H1 (cell line): Measurements from ENCODE around the gene POU3F2. TPM values are rescaled to one million over a fixed set of nuclear protein-coding genes. Genes with fewer than 3 reads are reported as not detected.

Experiments used
- CTCF ChIA-PET: fragments of 300-600 bp; sonication (Branson Sonifier 250); formaldehyde crosslinking; loops from one replicate; lab custom pipeline; 2021; ENCODE audit not compliant: partially characterized antibody; lab: Charles Lee
- POLR2A ChIA-PET: fragments of 300-600 bp; sonication (Branson Sonifier 250); formaldehyde crosslinking; loops from one replicate; lab custom pipeline; 2021; ENCODE audit warnings: inconsistent platforms; ENCODE audit not compliant: partially characterized antibody; lab: Charles Lee
- DNase-seq, 2 experiments: peaks; one replicate each; pipeline versions ENCODE4 v3.0.0 to v3.0.0-alpha.2; 2010 to 2022; ENCODE audit warnings: low spot score in 2 of 2, low read depth in 1 of 2, mixed read lengths in 1 of 2
- FAIRE-seq: peaks from 2 replicates; lab custom pipeline; 2011; peaks lifted over from hg19 to GRCh38; lab: Jason Lieb, UNC
- H2AFZ ChIP-seq: 2 replicates; pipeline ENCODE4 v1.8.1; 2012; ENCODE audit warnings: low read length, inconsistent platforms
- H2AK5ac ChIP-seq: 2 replicates; pipeline ENCODE4 v1.6.1; 2013; ENCODE audit warnings: low read depth, low read length
- H2BK120ac ChIP-seq: replicated peaks from 2 replicates; pipeline ENCODE3; 2013; ENCODE audit warnings: low read depth, low read length, inconsistent platforms
- H2BK12ac ChIP-seq: 2 replicates; pipeline ENCODE4 v1.6.1; 2013; ENCODE audit warnings: low read depth, low read length
- H2BK15ac ChIP-seq: 2 replicates; pipeline ENCODE4 v1.6.1; 2013; ENCODE audit warnings: low read length
- H2BK20ac ChIP-seq: 2 replicates; pipeline ENCODE4 v1.6.1; 2013; ENCODE audit warnings: low read length
- H2BK5ac ChIP-seq: 2 replicates; pipeline ENCODE4 v1.6.1; 2013; ENCODE audit warnings: low read depth, low read length
- H3K14ac ChIP-seq: 2 replicates; pipeline ENCODE4 v1.6.1; 2013; ENCODE audit warnings: inconsistent platforms; ENCODE audit not compliant: insufficient read length
- H3K18ac ChIP-seq: 2 replicates; pipeline ENCODE4 v1.6.1; 2013; ENCODE audit warnings: low read length; ENCODE audit errors: extremely low read depth
- H3K23ac ChIP-seq: 2 replicates; pipeline ENCODE4 v1.6.1; 2013; ENCODE audit warnings: inconsistent platforms; ENCODE audit not compliant: insufficient read length
- H3K23me2 ChIP-seq: 2 replicates; pipeline ENCODE4 v1.6.1; 2013; ENCODE audit warnings: low read depth, low read length
- H3K27ac ChIP-seq: 2 replicates; pipeline ENCODE4 v1.6.1; 2011; ENCODE audit warnings: low read depth, low read length, inconsistent platforms
- H3K27me3 ChIP-seq, 4 experiments: replicated peaks in 1 of 4; 1 replicate in 1 of 4; 2 replicates in 3 of 4; pipeline versions ENCODE4 v1.6.1 to v1.8.1; 2011 to 2013; ENCODE audit warnings: low read length in 3 of 4, mild to moderate bottlenecking in 3 of 4, inconsistent platforms in 2 of 4, mixed read lengths in 2 of 4, moderate library complexity in 1 of 4; ENCODE audit not compliant: control insufficient read depth in 3 of 4, insufficient read depth in 3 of 4; ENCODE audit errors: extremely low read depth in 1 of 4
- H3K36me3 ChIP-seq, 4 experiments: 2 replicates each; pipeline versions ENCODE4 v1.6.1 to v1.8.1; 2011 to 2013; ENCODE audit warnings: mild to moderate bottlenecking in 4 of 4, low read length in 3 of 4, moderate library complexity in 2 of 4, control low read depth in 1 of 4, inconsistent platforms in 1 of 4; ENCODE audit not compliant: insufficient read depth in 4 of 4, control insufficient read depth in 2 of 4
- H3K4ac ChIP-seq: replicated peaks from 2 replicates; pipeline ENCODE3; 2013; ENCODE audit warnings: low read length, low read depth, mixed read lengths, inconsistent platforms; ENCODE audit not compliant: insufficient read length
- H3K4me1 ChIP-seq, 4 experiments: replicated peaks in 1 of 4; 1 replicate in 1 of 4; 2 replicates in 3 of 4; pipeline versions ENCODE4 v1.6.1 to v1.8.1; 2011 to 2013; ENCODE audit warnings: low read length in 3 of 4, inconsistent platforms in 2 of 4, mixed read lengths in 1 of 4; ENCODE audit not compliant: insufficient read depth in 4 of 4, control insufficient read depth in 3 of 4
- H3K4me2 ChIP-seq, 2 experiments: 2 replicates each; pipeline versions ENCODE4 v1.6.1 to v1.8.1; 2011 to 2013; ENCODE audit warnings: low read depth in 2 of 2, low read length in 2 of 2, control low read depth in 1 of 2, inconsistent platforms in 1 of 2, mild to moderate bottlenecking in 1 of 2; ENCODE audit not compliant: insufficient read depth in 1 of 2
- H3K4me3 ChIP-seq, 4 experiments: fragments of 200-600, 300-600 bp in 1 of 4; sonication (generic), shearing (Covaris generic), sonication (Bioruptor Twin) in 1 of 4; 2 replicates each; pipeline versions ENCODE4 v1.5.1 to v1.8.1; 2011 to 2016; ENCODE audit warnings: low read length in 4 of 4, low read depth in 3 of 4, control low read depth in 2 of 4, inconsistent platforms in 2 of 4, mild to moderate bottlenecking in 2 of 4, mixed read lengths in 1 of 4, moderate library complexity in 1 of 4; ENCODE audit not compliant: insufficient read depth in 2 of 4; ENCODE audit errors: extremely low read depth in 1 of 4
- H3K56ac ChIP-seq: replicated peaks from 2 replicates; pipeline ENCODE3; 2013; ENCODE audit warnings: low read depth, mild to moderate bottlenecking, mixed read lengths, low read length, inconsistent platforms; ENCODE audit not compliant: insufficient read length
- H3K79me1 ChIP-seq: 2 replicates; pipeline ENCODE4 v1.6.1; 2013; ENCODE audit warnings: low read depth, low read length, control low read depth
- H3K79me2 ChIP-seq, 2 experiments: 2 replicates each; pipeline versions ENCODE4 v1.6.1 to v1.8.1; 2012 to 2013; ENCODE audit warnings: low read length in 2 of 2, mild to moderate bottlenecking in 2 of 2, inconsistent platforms in 1 of 2; ENCODE audit not compliant: insufficient read depth in 2 of 2, control insufficient read depth in 1 of 2
- H3K9ac ChIP-seq, 4 experiments: replicated peaks in 1 of 4; 1 replicate in 1 of 4; 2 replicates in 3 of 4; pipeline versions ENCODE4 v1.6.1 to v1.8.1; 2011 to 2013; ENCODE audit warnings: low read depth in 3 of 4, low read length in 3 of 4, control low read depth in 2 of 4, mild to moderate bottlenecking in 2 of 4, moderate library complexity in 2 of 4, inconsistent platforms in 1 of 4; ENCODE audit errors: extremely low read depth in 1 of 4
- H3K9me3 ChIP-seq, 2 experiments: 2 replicates each; pipeline versions ENCODE4 v1.6.1 to v1.8.1; 2012 to 2013; ENCODE audit warnings: mild to moderate bottlenecking in 2 of 2, moderate library complexity in 2 of 2, control low read depth in 1 of 2, inconsistent platforms in 1 of 2, low read depth in 1 of 2, low read length in 1 of 2, mixed read lengths in 1 of 2; ENCODE audit not compliant: insufficient read depth in 2 of 2
- H4K20me1 ChIP-seq, 2 experiments: replicated peaks in 1 of 2; 2 replicates each; pipeline versions ENCODE3 to v1.8.1; 2011 to 2013; ENCODE audit warnings: inconsistent platforms in 2 of 2, low read length in 2 of 2, mild to moderate bottlenecking in 1 of 2; ENCODE audit not compliant: insufficient read depth in 2 of 2, control insufficient read depth in 1 of 2
- H4K5ac ChIP-seq: 2 replicates; pipeline ENCODE4 v1.6.1; 2013; ENCODE audit warnings: low read length, low read depth, mixed read lengths, inconsistent platforms; ENCODE audit not compliant: insufficient read length
- H4K8ac ChIP-seq: 2 replicates; pipeline ENCODE4 v1.8.0; 2013; ENCODE audit warnings: mild to moderate bottlenecking, moderate library complexity, low read length, inconsistent platforms; ENCODE audit not compliant: insufficient read depth; ENCODE audit errors: extremely low read depth
- H4K91ac ChIP-seq: replicated peaks from 2 replicates; pipeline ENCODE3; 2013; ENCODE audit warnings: low read length, mixed read lengths, inconsistent platforms; ENCODE audit not compliant: insufficient read length
- EZH2 ChIP-seq: fragments of 200-600 bp; sonication (generic); IDR thresholded peaks from 2 replicates; pipeline ENCODE4 v1.7.1; 2012; ENCODE audit warnings: low read depth, mild to moderate bottlenecking, moderate library complexity, low read length, inconsistent platforms; ENCODE audit not compliant: severe bottlenecking
- SIRT6 ChIP-seq: IDR thresholded peaks from one replicate; pipeline ENCODE4 v1.7.1; 2012; ENCODE audit warnings: low read length, inconsistent platforms
- SUZ12 ChIP-seq: fragments of 200-600 bp; sonication (generic); IDR thresholded peaks from 2 replicates; pipeline ENCODE4 v1.6.1; 2012; ENCODE audit warnings: mild to moderate bottlenecking, inconsistent platforms, low read length, moderate library complexity, mixed read lengths
- WGBS, 2 experiments: shearing (Covaris generic) in 1 of 2; methylation state at CpG; one replicate each; pipeline versions ENCODE4 v1.1.6 to v1.1.7; 2013 to 2015; ENCODE audit warnings: low lambda C conversion rate in 2 of 2, mixed read lengths in 2 of 2, inconsistent platforms in 1 of 2, low coverage in 1 of 2, missing lambda C conversion rate in 1 of 2; ENCODE audit not compliant: insufficient replicate concordance in 2 of 2, insufficient coverage in 1 of 2, insufficient read length in 1 of 2; ENCODE audit errors: extremely low coverage in 1 of 2, missing lambda C conversion rate in 1 of 2; 5-methylcytosine and 5-hydroxymethylcytosine counted together
- polyA plus RNA-seq, 7 experiments: library from polyadenylated mRNA; depleted of rRNA in 3 of 7; stranded (reverse) in 5 of 7; unstranded in 2 of 7; fragments of >200 nt in 5 of 7; fragments of 200-250 nt in 2 of 7; gene quantifications; 1 replicate in 5 of 7; 2 replicates in 1 of 7; 4 replicates in 1 of 7; pipeline versions ENCODE4 v1.2.1 to v1.2.3, GENCODE V29; 2011 to 2013; ENCODE audit warnings: missing spikeins in 2 of 7, mixed read lengths in 2 of 7
- total RNA-seq: library from RNA; stranded (reverse); fragmentation: NEBNext Ultra II Directional; extraction: Animal tissue kit (Norgen Biotek cat#: 25700); gene quantifications from 2 replicates; pipeline ENCODE4 v1.2.1, GENCODE V29; 2021

The POU3F2 gene
- total and polyA plus RNA-seq, 2 of the 8 experiments (the other 6 are each of a cell fraction or from before 2014, with no cell fraction given) = 0.09 to 0.35 TPM

DNA sequence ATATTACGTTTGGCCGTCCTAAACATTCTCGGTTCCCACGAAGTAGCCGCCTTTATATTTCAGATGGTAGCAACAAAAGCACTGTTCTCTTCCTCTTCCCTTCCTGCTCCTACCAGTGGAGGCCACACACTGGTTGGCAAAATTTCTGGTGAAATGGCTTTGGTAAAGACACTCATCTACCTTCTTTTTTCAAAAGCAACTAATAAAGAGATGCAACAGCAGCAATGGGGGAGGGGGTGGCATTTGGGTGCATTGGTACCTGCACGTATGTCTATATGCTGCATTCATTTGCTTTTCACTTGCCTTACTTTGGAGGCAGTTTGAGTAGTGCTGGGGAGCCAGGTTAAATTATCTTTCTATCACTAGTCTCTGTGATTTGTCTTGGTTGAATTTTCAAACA lies 6.0 kb downstream of the POU3F2 start:
- no peaks in the 10 kb centered on the region; a peak in 1 of 8 replicates for H3K36me3 ChIP-seq
- H2BK5ac ChIP-seq = no peak overlapping the region
- no peak overlapping the region for H3K18ac ChIP-seq
- no peak overlapping the region for H3K4ac ChIP-seq
- H2AK5ac ChIP-seq = no peak overlapping the region
- no peak for FAIRE-seq
- H4K8ac ChIP-seq = no peak overlapping the region
- H3K27me3 ChIP-seq = peaks cover 60 to 98% (median 80%) of the 10 kb centered on the region in 4 experiments
- ChIA-PET CTCF (interaction anchor here (0.6 to 1.6 kb wide), 8 partner anchors 11 to 342 kb away, joined by 3 to 6 read pairs (median 3); no protein-coding TSS in a partner anchor), POLR2A (no interaction called here)
- no peak overlapping the region for H3K4me3 ChIP-seq
- no peak overlapping the region for H4K5ac ChIP-seq
- no peak overlapping the region for H2BK12ac ChIP-seq
- H3K23ac ChIP-seq = no peak overlapping the region
- no peak overlapping the region for H4K91ac ChIP-seq
- H3K9me3 ChIP-seq = no peaks in the 10 kb centered on the region
- no peak overlapping the region for H2BK20ac ChIP-seq
- H3K79me1 ChIP-seq = no peaks in the 10 kb centered on the region
- no peak overlapping the region for H2BK120ac ChIP-seq
- H3K56ac ChIP-seq = no peak overlapping the region
- H3K4me2 ChIP-seq = no peak overlapping the region
- TF ChIP-seq SIRT6 (no peak), SUZ12 (no peak), EZH2 (peak; percentile 43)
- peaks cover 5% of the 10 kb centered on the region for H3K23me2 ChIP-seq
- H3K79me2 ChIP-seq = no peaks in the 10 kb centered on the region
- WGBS, 2 experiments = 38% methylated on average over 6 of the region's 6 CpGs; no CpG with 5 or more reads in 1 of the 2 experiments
- H3K9ac ChIP-seq = no peak overlapping the region
- H2AFZ ChIP-seq = no peak overlapping the region
- H3K4me1 ChIP-seq = peaks cover 5 to 15% (median 7%) of the 10 kb centered on the region in 4 experiments
- no peak overlapping the region for H3K27ac ChIP-seq
- peaks cover 2 to 8% of the 10 kb centered on the region in 2 experiments for H4K20me1 ChIP-seq
- H3K14ac ChIP-seq = no peak overlapping the region
- H2BK15ac ChIP-seq = no peak overlapping the region
- no peak for DNase-seq
